ENCODE data around the gene MRC2.

MRC2 gene

GRCh38 chr17:62727916-62728672 is 100.6 kb downstream of the MRC2 start:
- no peak for DNase-seq

GRCh38 chr17:62732125-62732524 is 104.7 kb downstream of the MRC2 start:
- no peak for DNase-seq

GRCh38 chr17:62735044-62735651 is 107.7 kb downstream of the MRC2 start:
- DNase-seq = no peak

GRCh38 chr17:62737513-62737912 is 110.0 kb downstream of the MRC2 start:
- no peak for DNase-seq

GRCh38 chr17:62738281-62738680 is 110.8 kb downstream of the MRC2 start:
- DNase-seq = no peak

GRCh38 chr17:62739645-62740388 is 112.3 kb downstream of the MRC2 start:
- no peak for DNase-seq

- DNase-seq = no peak
These were observed 113.8 kb downstream of the MRC2 start for GRCh38 chr17:62741290-62741689.

All from KG1 (cell line).